ENCODE data around the gene MRGPRD.
A peak's percentile ranks its signal among the peaks of the same experiment; 100 is the strongest.

Gene MRGPRD

GRCh38 chr11:69010964-69011623, 30.3 kb upstream of the MRGPRD start:
- Histone ChIP-seq H3K9me3 (ENCODE audit: control insufficient read depth, insufficient read depth, low read length) (no peaks in the 10 kb centered on the region), H3K36me3 (ENCODE audit: insufficient read depth, low read length) (0 out of 2 replicates have a peak, but pooled peaks cover 4% of the 10 kb centered on the region), H3K4me1 (ENCODE audit: insufficient read depth, low read length) (peaks cover 50% of the 10 kb centered on the region), H3K9ac (ENCODE audit: low read depth, low read length) (peak overlapping the region; percentile 64)

GRCh38 chr11:69010361-69010891, 29.6 kb upstream of the MRGPRD start:
- no peaks in the 10 kb centered on the region for H3K9me3 ChIP-seq (ENCODE audit: control insufficient read depth, insufficient read depth, low read length)
- peaks cover 50% of the 10 kb centered on the region for H3K4me1 ChIP-seq (ENCODE audit: insufficient read depth, low read length)
- peak overlapping the region; percentile 64 for H3K9ac ChIP-seq (ENCODE audit: low read depth, low read length)
- H3K36me3 ChIP-seq (ENCODE audit: insufficient read depth, low read length) = 0 out of 2 replicates have a peak, but pooled peaks cover 5% of the 10 kb centered on the region

- Histone ChIP-seq H3K9ac (ENCODE audit: low read depth, low read length) (no peak overlapping the region), H3K4me1 (ENCODE audit: insufficient read depth, low read length) (peaks cover 46% of the 10 kb centered on the region), H3K9me3 (ENCODE audit: control insufficient read depth, insufficient read depth, low read length) (no peaks in the 10 kb centered on the region), H3K36me3 (ENCODE audit: insufficient read depth, low read length) (0 out of 2 replicates have a peak, but pooled peaks cover 6% of the 10 kb centered on the region)
Measured at GRCh38 chr11:69009441-69010211, 28.8 kb upstream of the MRGPRD start.

- H3K9ac ChIP-seq (ENCODE audit: low read depth, low read length) = no peak overlapping the region
- 0 out of 2 replicates have a peak, but pooled peaks cover 8% of the 10 kb centered on the region for H3K36me3 ChIP-seq (ENCODE audit: insufficient read depth, low read length)
- H3K9me3 ChIP-seq (ENCODE audit: control insufficient read depth, insufficient read depth, low read length) = no peaks in the 10 kb centered on the region
- H3K4me1 ChIP-seq (ENCODE audit: insufficient read depth, low read length) = peaks cover 39% of the 10 kb centered on the region
Measured at GRCh38 chr11:69008737-69009440, 28.1 kb upstream of the MRGPRD start.

GRCh38 chr11:69007975-69008381, 27.2 kb upstream of the MRGPRD start:
- H3K9ac ChIP-seq (ENCODE audit: low read depth, low read length) = no peak overlapping the region
- H3K4me1 ChIP-seq (ENCODE audit: insufficient read depth, low read length) = peaks cover 39% of the 10 kb centered on the region
- 0 out of 2 replicates have a peak, but pooled peaks cover 8% of the 10 kb centered on the region for H3K36me3 ChIP-seq (ENCODE audit: insufficient read depth, low read length)
- H3K9me3 ChIP-seq (ENCODE audit: control insufficient read depth, insufficient read depth, low read length) = no peaks in the 10 kb centered on the region

GRCh38 chr11:69006816-69007215, 26.0 kb upstream of the MRGPRD start:
- no peak overlapping the region for H3K9ac ChIP-seq (ENCODE audit: low read depth, low read length)
- no peaks in the 10 kb centered on the region for H3K9me3 ChIP-seq (ENCODE audit: control insufficient read depth, insufficient read depth, low read length)
- H3K36me3 ChIP-seq (ENCODE audit: insufficient read depth, low read length) = 0 out of 2 replicates have a peak, but pooled peaks cover 8% of the 10 kb centered on the region
- peaks cover 36% of the 10 kb centered on the region for H3K4me1 ChIP-seq (ENCODE audit: insufficient read depth, low read length)

- H3K36me3 ChIP-seq (ENCODE audit: insufficient read depth, low read length) = 0 out of 2 replicates have a peak, but pooled peaks cover 8% of the 10 kb centered on the region
- H3K9me3 ChIP-seq (ENCODE audit: control insufficient read depth, insufficient read depth, low read length) = no peaks in the 10 kb centered on the region
- no peak overlapping the region for H3K9ac ChIP-seq (ENCODE audit: low read depth, low read length)
- peaks cover 29% of the 10 kb centered on the region for H3K4me1 ChIP-seq (ENCODE audit: insufficient read depth, low read length)
Measured at GRCh38 chr11:69005631-69006368, 25.0 kb upstream of the MRGPRD start.

- Histone ChIP-seq H3K9me3 (ENCODE audit: control insufficient read depth, insufficient read depth, low read length) (no peaks in the 10 kb centered on the region), H3K4me1 (ENCODE audit: insufficient read depth, low read length) (peaks cover 24% of the 10 kb centered on the region), H3K9ac (ENCODE audit: low read depth, low read length) (no peak overlapping the region), H3K36me3 (ENCODE audit: insufficient read depth, low read length) (0 out of 2 replicates have a peak, but pooled peaks cover 8% of the 10 kb centered on the region)
Measured at GRCh38 chr11:69005183-69005630, 24.4 kb upstream of the MRGPRD start.

GRCh38 chr11:69004411-69005182, 23.8 kb upstream of the MRGPRD start:
- Histone ChIP-seq H3K9me3 (ENCODE audit: control insufficient read depth, insufficient read depth, low read length) (no peaks in the 10 kb centered on the region), H3K9ac (ENCODE audit: low read depth, low read length) (no peak overlapping the region), H3K36me3 (ENCODE audit: insufficient read depth, low read length) (0 out of 2 replicates have a peak, but pooled peaks cover 8% of the 10 kb centered on the region), H3K4me1 (ENCODE audit: insufficient read depth, low read length) (peaks cover 19% of the 10 kb centered on the region)

GRCh38 chr11:69003866-69004367, 23.1 kb upstream of the MRGPRD start:
- Histone ChIP-seq H3K36me3 (ENCODE audit: insufficient read depth, low read length) (0 out of 2 replicates have a peak, but pooled peaks cover 8% of the 10 kb centered on the region), H3K9me3 (ENCODE audit: control insufficient read depth, insufficient read depth, low read length) (no peaks in the 10 kb centered on the region), H3K4me1 (ENCODE audit: insufficient read depth, low read length) (peaks cover 12% of the 10 kb centered on the region), H3K9ac (ENCODE audit: low read depth, low read length) (no peak overlapping the region)

- Histone ChIP-seq H3K9me3 (ENCODE audit: control insufficient read depth, insufficient read depth, low read length) (no peaks in the 10 kb centered on the region), H3K36me3 (ENCODE audit: insufficient read depth, low read length) (0 out of 2 replicates have a peak, but pooled peaks cover 7% of the 10 kb centered on the region), H3K9ac (ENCODE audit: low read depth, low read length) (no peak overlapping the region), H3K4me1 (ENCODE audit: insufficient read depth, low read length) (peaks cover 10% of the 10 kb centered on the region)
Measured at GRCh38 chr11:69003301-69003865, 22.6 kb upstream of the MRGPRD start.

- peaks cover 8% of the 10 kb centered on the region; the same call in 1 of the 2 replicates for H3K4me1 ChIP-seq (ENCODE audit: insufficient read depth, low read length)
- 0 out of 2 replicates have a peak, but pooled peaks cover 4% of the 10 kb centered on the region for H3K36me3 ChIP-seq (ENCODE audit: insufficient read depth, low read length)
- H3K9me3 ChIP-seq (ENCODE audit: control insufficient read depth, insufficient read depth, low read length) = no peaks in the 10 kb centered on the region
- H3K9ac ChIP-seq (ENCODE audit: low read depth, low read length) = no peak overlapping the region
Measured at GRCh38 chr11:69002570-69003231, 21.9 kb upstream of the MRGPRD start.
